HEK293 (cell line): ENCODE data around the gene PSME1.

Experiments
- CTCF ChIA-PET: fragments of 350-600 bp; formaldehyde crosslinking; extraction: SDS; loops from one replicate; lab custom pipeline; 2021; ENCODE audit warnings: antibody characterized with exemption; lab: Yijun Ruan, JAX
- POLR2A ChIA-PET: fragments of 300-600 bp; formaldehyde crosslinking; extraction: SDS; loops from one replicate; lab custom pipeline; 2020; ENCODE audit warnings: antibody characterized with exemption, inconsistent platforms; lab: Yijun Ruan, JAX
- H3K27ac ChIP-seq: fragments of 200-500 bp; sonication (Bioruptor generic); 2 replicates; pipeline ENCODE4 v1.5.1; 2014; ENCODE audit warnings: low read depth, low read length, control low read depth, inconsistent platforms; ENCODE audit errors: extremely low read depth
- H3K36me3 ChIP-seq, 2 experiments: fragments of 200-500 bp in 1 of 2; sonication (Bioruptor generic) in 1 of 2; 1 replicate in 1 of 2; 2 replicates in 1 of 2; pipeline ENCODE4 v1.5.1; 2014 to 2017; ENCODE audit warnings: inconsistent platforms in 2 of 2, low read length in 2 of 2; ENCODE audit not compliant: control insufficient read depth in 2 of 2, insufficient read depth in 1 of 2
- H3K4me1 ChIP-seq: fragments of 200-500 bp; sonication (Bioruptor generic); 2 replicates; pipeline ENCODE4 v1.5.1; 2014; ENCODE audit warnings: mild to moderate bottlenecking, low read length, inconsistent platforms; ENCODE audit not compliant: control insufficient read depth, insufficient read depth
- H3K4me3 ChIP-seq: 2 replicates; pipeline ENCODE4 v1.5.1; 2011; ENCODE audit warnings: low read depth, mild to moderate bottlenecking, control low read depth, low read length, moderate library complexity
- H3K9me3 ChIP-seq: fragments of 200-500 bp; sonication (Bioruptor generic); 2 replicates; pipeline ENCODE4 v1.5.1; 2014; ENCODE audit warnings: low read depth, low read length, inconsistent platforms; ENCODE audit not compliant: control insufficient read depth, insufficient read depth
- KLF1 ChIP-seq: fragments of 450-650 bp; formaldehyde crosslinking; IDR thresholded peaks from 2 replicates; pipeline ENCODE4 v1.5.1; 2016; ENCODE audit warnings: missing biosample characterization, missing genetic modification characterization
- KLF7 ChIP-seq: fragments of 450-650 bp; formaldehyde crosslinking; IDR thresholded peaks from 2 replicates; pipeline ENCODE4 v1.5.1; 2016; ENCODE audit warnings: missing biosample characterization, missing genetic modification characterization, borderline replicate concordance
- ZFHX2 ChIP-seq: fragments of 450-650 bp; formaldehyde crosslinking; conservative IDR thresholded peaks from 2 replicates; pipeline ENCODE4 v1.5.1; 2016; ENCODE audit warnings: missing biosample characterization, missing genetic modification characterization
- ZNF16 ChIP-seq: fragments of 450-650 bp; formaldehyde crosslinking; IDR thresholded peaks from 2 replicates; pipeline ENCODE4 v1.5.1; 2016; ENCODE audit warnings: low read depth, missing biosample characterization, missing genetic modification characterization
- ZNF175 ChIP-seq: fragments of 450-650 bp; formaldehyde crosslinking; IDR thresholded peaks from 2 replicates; pipeline ENCODE4 v1.5.1; 2016; ENCODE audit warnings: missing biosample characterization, missing genetic modification characterization
- ZNF292 ChIP-seq: fragments of 450-650 bp; formaldehyde crosslinking; IDR thresholded peaks from 2 replicates; pipeline ENCODE4 v1.5.1; 2016; ENCODE audit warnings: low read depth, missing biosample characterization, missing genetic modification characterization, borderline replicate concordance
- ZNF394 ChIP-seq: fragments of 450-650 bp; formaldehyde crosslinking; IDR thresholded peaks from 2 replicates; pipeline ENCODE4 v1.5.1; 2016; ENCODE audit warnings: missing biosample characterization, missing genetic modification characterization, mild to moderate bottlenecking, moderate library complexity, borderline replicate concordance
- ZNF501 ChIP-seq: fragments of 450-650 bp; formaldehyde crosslinking; IDR thresholded peaks from 2 replicates; pipeline ENCODE4 v1.5.1; 2016; ENCODE audit warnings: missing biosample characterization, missing genetic modification characterization
- ZNF585B ChIP-seq: fragments of 450-650 bp; formaldehyde crosslinking; IDR thresholded peaks from 2 replicates; pipeline ENCODE4 v1.5.1; 2016; ENCODE audit warnings: missing biosample characterization, missing genetic modification characterization
- ZNF707 ChIP-seq: fragments of 450-650 bp; formaldehyde crosslinking; IDR thresholded peaks from 2 replicates; pipeline ENCODE4 v1.5.1; 2016; ENCODE audit warnings: missing biosample characterization, missing genetic modification characterization
- ZSCAN23 ChIP-seq: fragments of 450-650 bp; formaldehyde crosslinking; IDR thresholded peaks from 2 replicates; pipeline ENCODE4 v1.5.1; 2016; ENCODE audit warnings: missing biosample characterization, missing genetic modification characterization
- TF ChIP-seq, protein P1 (sequence below): fragments of 450-650 bp; formaldehyde crosslinking; IDR thresholded peaks from 2 replicates; pipeline ENCODE4 v1.5.1; 2016; ENCODE audit warnings: missing biosample characterization, missing genetic modification characterization
- TF ChIP-seq, protein P2 (sequence below): fragments of 450-650 bp; formaldehyde crosslinking; IDR thresholded peaks from 2 replicates; pipeline ENCODE4 v1.5.1; 2016; ENCODE audit warnings: missing biosample characterization, missing genetic modification characterization, low read depth
- TF ChIP-seq, protein P3 (sequence below): fragments of 450-650 bp; formaldehyde crosslinking; IDR thresholded peaks from 2 replicates; pipeline ENCODE4 v1.5.1; 2016; ENCODE audit warnings: missing biosample characterization, missing genetic modification characterization
- TF ChIP-seq, protein P4 (sequence below): IDR thresholded peaks from 2 replicates; pipeline ENCODE4 v1.6.1; 2011; ENCODE audit warnings: mild to moderate bottlenecking, low read depth, low read length, borderline replicate concordance
- TF ChIP-seq, protein P5 (sequence below): fragments of 450-650 bp; formaldehyde crosslinking; IDR thresholded peaks from 2 replicates; pipeline ENCODE4 v1.5.1; 2016; ENCODE audit warnings: missing biosample characterization, missing genetic modification characterization
- TF ChIP-seq, protein P6 (sequence below): fragments of 450-650 bp; IDR thresholded peaks from 2 replicates; pipeline ENCODE4 v1.5.1; 2018; ENCODE audit warnings: missing biosample characterization, mild to moderate bottlenecking, missing genetic modification characterization

PSME1 gene

DNA sequence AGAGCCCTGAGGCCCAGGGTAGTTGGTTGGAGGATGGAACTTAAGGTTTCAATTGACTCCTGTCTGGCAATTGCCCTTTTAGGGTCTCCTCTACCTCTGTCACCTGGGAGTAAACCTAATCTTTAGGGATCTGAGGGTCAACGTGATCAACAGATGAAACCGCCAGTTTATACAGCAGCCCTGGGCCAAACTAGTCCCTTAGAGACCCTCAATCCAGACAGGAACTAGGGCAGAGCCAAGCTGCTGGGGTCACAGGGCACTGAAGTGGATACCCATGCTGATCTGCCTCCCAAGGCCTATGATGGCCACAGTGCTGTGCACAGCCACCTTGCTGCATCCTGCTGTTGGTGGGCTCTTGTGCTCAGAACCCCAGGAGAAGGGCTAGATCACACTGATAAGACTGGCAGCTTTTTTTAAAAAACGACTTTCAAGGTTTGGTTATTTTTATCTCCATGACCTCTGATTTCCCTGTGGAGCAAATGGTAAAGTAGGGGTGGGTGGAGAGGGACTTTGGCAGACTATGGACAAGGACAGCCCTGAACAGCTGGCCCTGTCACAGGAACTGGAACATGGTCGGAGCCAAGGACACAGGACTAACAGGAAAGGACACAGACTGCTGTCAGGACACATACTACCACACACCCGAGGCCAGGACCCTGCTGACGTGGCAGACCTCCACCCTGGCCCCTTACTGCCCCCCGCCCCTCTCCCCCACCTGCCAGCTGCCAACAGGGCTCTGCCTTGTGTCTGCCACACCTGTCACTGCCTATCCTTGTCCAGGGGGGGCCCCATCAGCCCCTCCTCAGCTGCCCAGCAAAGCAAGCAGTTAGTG, 5.1 kb upstream of the PSME1 start:
- no peaks in the 10 kb centered on the region for H3K36me3 ChIP-seq
- no peaks in the 10 kb centered on the region for H3K9me3 ChIP-seq
- ChIA-PET POLR2A (no interaction called here), CTCF (no interaction called here)
- no peak overlapping the region for H3K4me3 ChIP-seq
- H3K4me1 ChIP-seq = no peaks in the 10 kb centered on the region
- H3K27ac ChIP-seq = no peak overlapping the region
- TF ChIP-seq, protein P1, sequence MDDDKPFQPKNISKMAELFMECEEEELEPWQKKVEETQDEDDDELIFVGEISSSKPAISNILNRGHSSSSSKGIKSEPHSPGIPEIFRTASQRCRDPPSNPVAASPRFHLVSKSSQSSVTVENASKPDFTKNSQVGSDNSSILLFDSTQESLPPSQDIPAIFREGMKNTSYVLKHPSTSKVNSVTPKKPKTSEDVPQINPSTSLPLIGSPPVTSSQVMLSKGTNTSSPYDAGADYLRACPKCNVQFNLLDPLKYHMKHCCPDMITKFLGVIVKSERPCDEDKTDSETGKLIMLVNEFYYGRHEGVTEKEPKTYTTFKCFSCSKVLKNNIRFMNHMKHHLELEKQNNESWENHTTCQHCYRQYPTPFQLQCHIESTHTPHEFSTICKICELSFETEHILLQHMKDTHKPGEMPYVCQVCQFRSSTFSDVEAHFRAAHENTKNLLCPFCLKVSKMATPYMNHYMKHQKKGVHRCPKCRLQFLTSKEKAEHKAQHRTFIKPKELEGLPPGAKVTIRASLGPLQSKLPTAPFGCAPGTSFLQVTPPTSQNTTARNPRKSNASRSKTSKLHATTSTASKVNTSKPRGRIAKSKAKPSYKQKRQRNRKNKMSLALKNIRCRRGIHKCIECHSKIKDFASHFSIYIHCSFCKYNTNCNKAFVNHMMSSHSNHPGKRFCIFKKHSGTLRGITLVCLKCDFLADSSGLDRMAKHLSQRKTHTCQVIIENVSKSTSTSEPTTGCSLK = no peak
- TF ChIP-seq ZSCAN23 (tag by site-specific recombination) = no peak
- TF ChIP-seq, protein P2, sequence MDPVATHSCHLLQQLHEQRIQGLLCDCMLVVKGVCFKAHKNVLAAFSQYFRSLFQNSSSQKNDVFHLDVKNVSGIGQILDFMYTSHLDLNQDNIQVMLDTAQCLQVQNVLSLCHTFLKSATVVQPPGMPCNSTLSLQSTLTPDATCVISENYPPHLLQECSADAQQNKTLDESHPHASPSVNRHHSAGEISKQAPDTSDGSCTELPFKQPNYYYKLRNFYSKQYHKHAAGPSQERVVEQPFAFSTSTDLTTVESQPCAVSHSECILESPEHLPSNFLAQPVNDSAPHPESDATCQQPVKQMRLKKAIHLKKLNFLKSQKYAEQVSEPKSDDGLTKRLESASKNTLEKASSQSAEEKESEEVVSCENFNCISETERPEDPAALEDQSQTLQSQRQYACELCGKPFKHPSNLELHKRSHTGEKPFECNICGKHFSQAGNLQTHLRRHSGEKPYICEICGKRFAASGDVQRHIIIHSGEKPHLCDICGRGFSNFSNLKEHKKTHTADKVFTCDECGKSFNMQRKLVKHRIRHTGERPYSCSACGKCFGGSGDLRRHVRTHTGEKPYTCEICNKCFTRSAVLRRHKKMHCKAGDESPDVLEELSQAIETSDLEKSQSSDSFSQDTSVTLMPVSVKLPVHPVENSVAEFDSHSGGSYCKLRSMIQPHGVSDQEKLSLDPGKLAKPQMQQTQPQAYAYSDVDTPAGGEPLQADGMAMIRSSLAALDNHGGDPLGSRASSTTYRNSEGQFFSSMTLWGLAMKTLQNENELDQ (tag by site-specific recombination) = no peak
- no peak for TF ChIP-seq ZNF16
- TF ChIP-seq KLF7 (tag by site-specific recombination) = no peak
- no peak for TF ChIP-seq KLF1
- TF ChIP-seq ZNF394 (tag by site-specific recombination) = no peak
- TF ChIP-seq, protein P3, sequence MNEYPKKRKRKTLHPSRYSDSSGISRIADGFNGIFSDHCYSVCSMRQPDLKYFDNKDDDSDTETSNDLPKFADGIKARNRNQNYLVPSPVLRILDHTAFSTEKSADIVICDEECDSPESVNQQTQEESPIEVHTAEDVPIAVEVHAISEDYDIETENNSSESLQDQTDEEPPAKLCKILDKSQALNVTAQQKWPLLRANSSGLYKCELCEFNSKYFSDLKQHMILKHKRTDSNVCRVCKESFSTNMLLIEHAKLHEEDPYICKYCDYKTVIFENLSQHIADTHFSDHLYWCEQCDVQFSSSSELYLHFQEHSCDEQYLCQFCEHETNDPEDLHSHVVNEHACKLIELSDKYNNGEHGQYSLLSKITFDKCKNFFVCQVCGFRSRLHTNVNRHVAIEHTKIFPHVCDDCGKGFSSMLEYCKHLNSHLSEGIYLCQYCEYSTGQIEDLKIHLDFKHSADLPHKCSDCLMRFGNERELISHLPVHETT = no peak
- no peak for TF ChIP-seq ZNF501 (tag by site-specific recombination)
- TF ChIP-seq, protein P4, sequence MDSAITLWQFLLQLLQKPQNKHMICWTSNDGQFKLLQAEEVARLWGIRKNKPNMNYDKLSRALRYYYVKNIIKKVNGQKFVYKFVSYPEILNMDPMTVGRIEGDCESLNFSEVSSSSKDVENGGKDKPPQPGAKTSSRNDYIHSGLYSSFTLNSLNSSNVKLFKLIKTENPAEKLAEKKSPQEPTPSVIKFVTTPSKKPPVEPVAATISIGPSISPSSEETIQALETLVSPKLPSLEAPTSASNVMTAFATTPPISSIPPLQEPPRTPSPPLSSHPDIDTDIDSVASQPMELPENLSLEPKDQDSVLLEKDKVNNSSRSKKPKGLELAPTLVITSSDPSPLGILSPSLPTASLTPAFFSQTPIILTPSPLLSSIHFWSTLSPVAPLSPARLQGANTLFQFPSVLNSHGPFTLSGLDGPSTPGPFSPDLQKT = no peak

DNA sequence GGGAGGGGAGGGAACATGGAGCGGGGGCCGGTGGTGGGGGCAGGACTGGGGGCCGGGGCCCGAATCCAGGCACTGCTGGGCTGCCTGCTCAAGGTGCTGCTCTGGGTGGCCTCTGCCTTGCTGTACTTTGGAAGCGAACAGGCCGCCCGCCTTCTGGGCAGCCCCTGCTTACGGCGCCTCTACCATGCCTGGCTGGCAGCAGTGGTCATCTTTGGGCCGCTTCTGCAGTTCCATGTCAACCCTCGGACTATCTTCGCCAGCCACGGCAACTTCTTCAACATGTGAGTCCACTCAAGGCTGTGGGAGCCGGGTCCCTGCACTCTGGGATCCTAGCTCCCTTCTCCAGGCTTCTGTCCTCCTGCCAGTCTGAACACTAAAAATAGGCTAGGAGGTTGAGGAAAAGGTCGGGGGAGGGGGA, 4.4 kb upstream of the PSME1 start:
- ChIA-PET CTCF (no interaction called here), POLR2A (no interaction called here)
- Histone ChIP-seq H3K36me3 (no peaks in the 10 kb centered on the region), H3K4me1 (no peaks in the 10 kb centered on the region), H3K9me3 (no peaks in the 10 kb centered on the region), H3K4me3 (no peak overlapping the region), H3K27ac (no peak overlapping the region)
- no peak for TF ChIP-seq ZNF707 (tag by site-specific recombination)
- TF ChIP-seq, all 188 proteins: peak for 0

DNA sequence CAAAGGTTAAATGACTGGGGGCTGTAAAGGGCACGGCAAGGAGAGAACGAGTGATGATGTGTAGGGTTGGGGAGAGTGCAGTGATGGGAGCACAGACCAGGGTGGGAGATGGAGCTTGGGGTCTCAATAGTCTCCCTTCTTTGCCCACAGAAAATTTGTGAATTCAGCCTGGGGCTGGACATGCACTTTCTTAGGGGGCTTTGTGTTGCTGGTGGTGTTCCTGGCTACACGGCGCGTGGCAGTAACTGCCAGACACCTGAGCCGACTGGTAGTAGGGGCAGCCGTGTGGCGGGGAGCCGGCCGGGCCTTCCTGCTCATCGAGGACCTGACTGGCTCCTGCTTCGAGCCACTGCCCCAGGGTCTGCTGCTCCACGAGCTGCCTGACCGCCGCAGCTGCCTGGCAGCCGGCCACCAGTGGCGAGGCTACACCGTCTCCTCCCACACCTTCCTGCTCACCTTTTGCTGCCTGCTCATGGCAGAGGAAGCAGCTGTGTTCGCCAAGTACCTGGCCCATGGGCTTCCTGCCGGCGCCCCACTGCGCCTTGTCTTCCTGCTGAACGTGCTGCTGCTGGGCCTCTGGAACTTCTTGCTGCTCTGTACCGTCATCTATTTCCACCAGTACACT, 3.8 kb upstream of the PSME1 start:
- peaks cover 0 to under 1% of the 10 kb centered on the region in 2 experiments; a peak in 1 of 3 replicates for H3K36me3 ChIP-seq
- ChIA-PET POLR2A (interaction anchor here (0.9 kb wide), 1 partner anchor 38 kb away, joined by 3 read pairs; the partner anchor contains the start of gene PCK2), CTCF (interaction anchor here (1.0 kb wide), 1 partner anchor 23 kb away, joined by 5 read pairs; no protein-coding TSS in a partner anchor)
- H3K9me3 ChIP-seq = no peaks in the 10 kb centered on the region
- no peak overlapping the region for H3K27ac ChIP-seq
- no peak overlapping the region for H3K4me3 ChIP-seq
- H3K4me1 ChIP-seq = no peaks in the 10 kb centered on the region; the same call in 1 of the 2 replicates
- no peak for TF ChIP-seq ZNF585B (tag by site-specific recombination)
- no peak for TF ChIP-seq ZNF292 (tag by site-specific recombination)
- TF ChIP-seq ZNF175 = no peak
- TF ChIP-seq, protein P5, sequence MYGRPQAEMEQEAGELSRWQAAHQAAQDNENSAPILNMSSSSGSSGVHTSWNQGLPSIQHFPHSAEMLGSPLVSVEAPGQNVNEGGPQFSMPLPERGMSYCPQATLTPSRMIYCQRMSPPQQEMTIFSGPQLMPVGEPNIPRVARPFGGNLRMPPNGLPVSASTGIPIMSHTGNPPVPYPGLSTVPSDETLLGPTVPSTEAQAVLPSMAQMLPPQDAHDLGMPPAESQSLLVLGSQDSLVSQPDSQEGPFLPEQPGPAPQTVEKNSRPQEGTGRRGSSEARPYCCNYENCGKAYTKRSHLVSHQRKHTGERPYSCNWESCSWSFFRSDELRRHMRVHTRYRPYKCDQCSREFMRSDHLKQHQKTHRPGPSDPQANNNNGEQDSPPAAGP (tag by site-specific recombination) = no peak
- TF ChIP-seq, protein P4 = no peak
- no peak for TF ChIP-seq ZFHX2 (tag by site-specific recombination)
- TF ChIP-seq, protein P6, sequence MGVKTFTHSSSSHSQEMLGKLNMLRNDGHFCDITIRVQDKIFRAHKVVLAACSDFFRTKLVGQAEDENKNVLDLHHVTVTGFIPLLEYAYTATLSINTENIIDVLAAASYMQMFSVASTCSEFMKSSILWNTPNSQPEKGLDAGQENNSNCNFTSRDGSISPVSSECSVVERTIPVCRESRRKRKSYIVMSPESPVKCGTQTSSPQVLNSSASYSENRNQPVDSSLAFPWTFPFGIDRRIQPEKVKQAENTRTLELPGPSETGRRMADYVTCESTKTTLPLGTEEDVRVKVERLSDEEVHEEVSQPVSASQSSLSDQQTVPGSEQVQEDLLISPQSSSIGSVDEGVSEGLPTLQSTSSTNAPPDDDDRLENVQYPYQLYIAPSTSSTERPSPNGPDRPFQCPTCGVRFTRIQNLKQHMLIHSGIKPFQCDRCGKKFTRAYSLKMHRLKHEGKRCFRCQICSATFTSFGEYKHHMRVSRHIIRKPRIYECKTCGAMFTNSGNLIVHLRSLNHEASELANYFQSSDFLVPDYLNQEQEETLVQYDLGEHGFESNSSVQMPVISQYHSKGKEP (tag by site-specific recombination) = no peak
